GM12878 (cell line): ENCODE results near the gene RUFY4.

Source experiments
- EP300 ChIP-seq, 2 experiments: fragments of 150-350 bp in 1 of 2; IDR thresholded peaks; 2 replicates each; pipeline ENCODE4 v1.6.1; 2011 to 2012; ENCODE audit warnings: low read depth in 2 of 2, low read length in 2 of 2, borderline replicate concordance in 1 of 2, improper control_type of control experiment in 1 of 2, inconsistent platforms in 1 of 2; ENCODE audit not compliant: control insufficient read depth in 1 of 2
- GABPA ChIP-seq: IDR thresholded peaks from 2 replicates; pipeline ENCODE4 v1.6.1; 2014; ENCODE audit warnings: antibody characterized with exemption, low read depth, mild to moderate bottlenecking, inconsistent platforms
- MEF2A ChIP-seq: IDR thresholded peaks from 2 replicates; pipeline ENCODE4 v1.6.1; 2011; ENCODE audit warnings: low read depth, mild to moderate bottlenecking, low read length, moderate library complexity; ENCODE audit not compliant: insufficient read depth
- TAF1 ChIP-seq: IDR thresholded peaks from 2 replicates; pipeline ENCODE4 v1.6.1; 2011; ENCODE audit warnings: mild to moderate bottlenecking, low read depth, low read length, borderline replicate concordance
- TF ChIP-seq, protein P1 (sequence below), 3 experiments: IDR thresholded peaks in 2 of 3; conservative IDR thresholded peaks in 1 of 3; 2 replicates each; pipeline ENCODE4 v1.5.1; 2011; ENCODE audit warnings: low read depth in 3 of 3, low read length in 3 of 3, mild to moderate bottlenecking in 3 of 3, control low read depth in 2 of 3, moderate library complexity in 2 of 3, inconsistent platforms in 1 of 3, mixed read lengths in 1 of 3; ENCODE audit not compliant: control insufficient read depth in 2 of 3, insufficient read depth in 1 of 3; ENCODE audit errors: extremely low read depth in 1 of 3

DNA sequence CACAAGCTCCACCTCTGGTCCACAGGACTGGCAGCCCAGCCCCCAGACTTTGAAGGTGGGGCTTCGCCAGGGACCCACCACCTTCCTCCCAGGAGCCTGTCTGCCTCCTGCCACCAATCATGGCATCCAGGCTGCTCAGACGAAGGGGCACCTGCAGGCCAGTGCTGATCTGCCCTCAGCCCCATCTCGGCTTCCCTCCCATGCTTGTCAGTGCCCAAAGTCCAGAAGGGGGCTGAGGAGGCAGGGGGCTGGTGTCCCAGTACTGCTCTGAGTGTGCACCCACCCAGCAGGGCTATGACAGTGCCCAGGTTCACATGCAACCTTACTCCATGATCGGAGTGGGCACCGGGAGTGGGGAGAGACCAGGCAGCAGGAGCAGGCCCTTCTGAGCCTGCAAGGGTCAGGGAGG lies 25.3 kb upstream of the RUFY4 start:
- TF ChIP-seq, protein P1, sequence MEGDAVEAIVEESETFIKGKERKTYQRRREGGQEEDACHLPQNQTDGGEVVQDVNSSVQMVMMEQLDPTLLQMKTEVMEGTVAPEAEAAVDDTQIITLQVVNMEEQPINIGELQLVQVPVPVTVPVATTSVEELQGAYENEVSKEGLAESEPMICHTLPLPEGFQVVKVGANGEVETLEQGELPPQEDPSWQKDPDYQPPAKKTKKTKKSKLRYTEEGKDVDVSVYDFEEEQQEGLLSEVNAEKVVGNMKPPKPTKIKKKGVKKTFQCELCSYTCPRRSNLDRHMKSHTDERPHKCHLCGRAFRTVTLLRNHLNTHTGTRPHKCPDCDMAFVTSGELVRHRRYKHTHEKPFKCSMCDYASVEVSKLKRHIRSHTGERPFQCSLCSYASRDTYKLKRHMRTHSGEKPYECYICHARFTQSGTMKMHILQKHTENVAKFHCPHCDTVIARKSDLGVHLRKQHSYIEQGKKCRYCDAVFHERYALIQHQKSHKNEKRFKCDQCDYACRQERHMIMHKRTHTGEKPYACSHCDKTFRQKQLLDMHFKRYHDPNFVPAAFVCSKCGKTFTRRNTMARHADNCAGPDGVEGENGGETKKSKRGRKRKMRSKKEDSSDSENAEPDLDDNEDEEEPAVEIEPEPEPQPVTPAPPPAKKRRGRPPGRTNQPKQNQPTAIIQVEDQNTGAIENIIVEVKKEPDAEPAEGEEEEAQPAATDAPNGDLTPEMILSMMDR (IDR thresholded peaks at IDR 0.05 in 2 of 3, conservative IDR thresholded peaks at IDR 0.05 in 1 of 3; ENCODE audit: control insufficient read depth in 2 of 3, extremely low read depth in 1 of 3, insufficient read depth in 1 of 3, low read depth in 3 of 3, low read length in 3 of 3) = no peak
- TF ChIP-seq EP300 (IDR thresholded peaks at IDR 0.05; ENCODE audit: borderline replicate concordance in 1 of 2, control insufficient read depth in 1 of 2, low read depth in 2 of 2, low read length in 2 of 2) (no peak), MEF2A (no peak), TAF1 (no peak), GABPA (no peak)
